IMR-90 (cell line): ENCODE data around the gene NTRK2. TPM values are rescaled to one million over a fixed set of nuclear protein-coding genes. Genes with fewer than 3 reads are reported as not detected.

Source experiments
- ATAC-seq: fragments of 200-7000 bp; cut with Tn5 transposase; 2 replicates; pipeline ENCODE4 v1.9.1; 2020; ENCODE audit warnings: low read depth, mild to moderate bottlenecking, moderate library complexity
- BruUV-seq: library from RNA; stranded (reverse); fragments of 400-500 nt; replicated peaks from 2 replicates; lab custom pipeline; 2021; lab: Mats Ljungman, UMichigan
- CTCF ChIA-PET: fragments of 300-600 bp; formaldehyde crosslinking; extraction: SDS; loops from one replicate; lab custom pipeline; 2021; ENCODE audit warnings: antibody characterized with exemption; lab: Yijun Ruan, JAX
- POLR2A ChIA-PET: fragments of 300-600 bp; sonication (Branson Sonifier 250); formaldehyde crosslinking; loops from one replicate; lab custom pipeline; 2022; ENCODE audit warnings: antibody characterized with exemption; ENCODE audit not compliant: unreplicated experiment; lab: Charles Lee
- DNase-seq: peaks from one replicate; pipeline ENCODE4 v3.0.0; 2013
- H2AFZ ChIP-seq: replicated peaks from 2 replicates; pipeline ENCODE3; 2013; ENCODE audit warnings: low read length, mild to moderate bottlenecking; ENCODE audit not compliant: poor library complexity
- H2AK5ac ChIP-seq: 2 replicates; pipeline ENCODE4 v1.6.1; 2013; ENCODE audit warnings: low read depth, low read length, inconsistent platforms
- H2AK9ac ChIP-seq: replicated peaks from 2 replicates; pipeline ENCODE3; 2013; ENCODE audit warnings: mild to moderate bottlenecking, low read depth, low read length, moderate library complexity; ENCODE audit not compliant: poor library complexity
- H2BK120ac ChIP-seq: 2 replicates; pipeline ENCODE4 v1.6.1; 2013; ENCODE audit warnings: low read depth, low read length, inconsistent platforms
- H2BK15ac ChIP-seq: 3 replicates; pipeline ENCODE4 v1.6.1; 2013; ENCODE audit warnings: low read depth, low read length, inconsistent platforms
- H2BK20ac ChIP-seq: 2 replicates; pipeline ENCODE4 v1.6.1; 2013; ENCODE audit warnings: low read depth, mild to moderate bottlenecking, inconsistent platforms, low read length, moderate library complexity
- H2BK5ac ChIP-seq: 2 replicates; pipeline ENCODE4 v1.6.1; 2013; ENCODE audit warnings: mild to moderate bottlenecking, low read depth, low read length, inconsistent platforms; ENCODE audit not compliant: poor library complexity, severe bottlenecking
- H3K14ac ChIP-seq: replicated peaks from 2 replicates; pipeline ENCODE4 v1.6.1; 2013; ENCODE audit warnings: low read depth, low read length, inconsistent platforms
- H3K18ac ChIP-seq: 2 replicates; pipeline ENCODE4 v1.6.1; 2013; ENCODE audit warnings: low read depth, low read length, control low read depth
- H3K23ac ChIP-seq: 2 replicates; pipeline ENCODE4 v1.6.1; 2013; ENCODE audit warnings: low read depth, low read length, inconsistent platforms
- H3K27ac ChIP-seq: 2 replicates; pipeline ENCODE4 v1.5.1; 2013; ENCODE audit warnings: mild to moderate bottlenecking, control low read depth, low read length; ENCODE audit not compliant: insufficient read depth
- H3K27me3 ChIP-seq: 2 replicates; pipeline ENCODE4 v1.6.1; 2013; ENCODE audit warnings: low read length; ENCODE audit not compliant: control insufficient read depth, insufficient read depth
- H3K36me3 ChIP-seq: 2 replicates; pipeline ENCODE4 v1.6.1; 2013; ENCODE audit warnings: low read length, mixed read lengths; ENCODE audit not compliant: control insufficient read depth, insufficient read depth
- H3K4ac ChIP-seq: 2 replicates; pipeline ENCODE4 v1.6.1; 2013; ENCODE audit warnings: low read depth, low read length, inconsistent platforms
- H3K4me1 ChIP-seq: 2 replicates; pipeline ENCODE4 v1.6.1; 2013; ENCODE audit warnings: low read length, mixed read lengths; ENCODE audit not compliant: control insufficient read depth, insufficient read depth
- H3K4me2 ChIP-seq: 2 replicates; pipeline ENCODE4 v1.6.1; 2013; ENCODE audit warnings: low read depth, mild to moderate bottlenecking, control low read depth, low read length, moderate library complexity
- H3K4me3 ChIP-seq: 2 replicates; pipeline ENCODE4 v1.5.1; 2013; ENCODE audit warnings: low read depth, mild to moderate bottlenecking, control low read depth, low read length, moderate library complexity; ENCODE audit not compliant: insufficient read depth
- H3K56ac ChIP-seq: 2 replicates; pipeline ENCODE4 v1.6.1; 2013; ENCODE audit warnings: low read length, inconsistent platforms; ENCODE audit not compliant: insufficient read depth; ENCODE audit errors: extremely low read depth
- H3K79me1 ChIP-seq, 2 experiments: 2 replicates each; pipeline ENCODE4 v1.6.1; 2013; ENCODE audit warnings: low read length in 2 of 2, inconsistent platforms in 1 of 2, low read depth in 1 of 2
- H3K9ac ChIP-seq: 2 replicates; pipeline ENCODE4 v1.6.1; 2013; ENCODE audit warnings: low read depth, low read length, control low read depth
- H3K9me1 ChIP-seq: 2 replicates; pipeline ENCODE4 v1.6.1; 2013; ENCODE audit warnings: low read length, inconsistent platforms; ENCODE audit not compliant: insufficient read depth
- H3K9me3 ChIP-seq: 2 replicates; pipeline ENCODE4 v1.6.1; 2013; ENCODE audit warnings: low read length; ENCODE audit not compliant: control insufficient read depth, insufficient read depth
- H4K20me1 ChIP-seq: 2 replicates; pipeline ENCODE4 v1.6.1; 2013; ENCODE audit warnings: low read length, inconsistent platforms; ENCODE audit not compliant: insufficient read depth
- H4K5ac ChIP-seq: 2 replicates; pipeline ENCODE4 v1.6.1; 2013; ENCODE audit warnings: mild to moderate bottlenecking, low read depth, low read length, control low read depth
- H4K8ac ChIP-seq, 2 experiments: 2 replicates each; pipeline ENCODE4 v1.6.1; 2013; ENCODE audit warnings: low read depth in 2 of 2, low read length in 2 of 2, control low read depth in 1 of 2, inconsistent platforms in 1 of 2
- H4K91ac ChIP-seq: 2 replicates; pipeline ENCODE4 v1.6.1; 2013; ENCODE audit warnings: low read depth, low read length, inconsistent platforms; ENCODE audit not compliant: insufficient read depth
- BHLHE40 ChIP-seq: fragments of 150-350 bp; IDR thresholded peaks from 2 replicates; pipeline ENCODE4 v1.6.1; 2016; ENCODE audit warnings: mild to moderate bottlenecking, low read depth, low read length
- MAFK ChIP-seq: IDR thresholded peaks from 2 replicates; pipeline ENCODE4 v1.6.1; 2012; ENCODE audit warnings: low read depth, low read length, improper control_type of control experiment
- MAZ ChIP-seq: IDR thresholded peaks from 2 replicates; pipeline ENCODE4 v1.6.1; 2012; ENCODE audit warnings: low read depth, mild to moderate bottlenecking, low read length, improper control_type of control experiment, moderate library complexity, borderline replicate concordance
- MXI1 ChIP-seq: IDR thresholded peaks from 2 replicates; pipeline ENCODE4 v1.6.1; 2012; ENCODE audit warnings: low read depth, mild to moderate bottlenecking, low read length, moderate library complexity, borderline replicate concordance
- POLR2A ChIP-seq: IDR thresholded peaks from 2 replicates; pipeline ENCODE4 v1.6.1; 2012; ENCODE audit warnings: mild to moderate bottlenecking, low read depth, low read length
- WGBS, 2 experiments: methylation state at CpG; one replicate each; pipeline versions ENCODE4 v1.1.5 to v1.1.7; 2013; ENCODE audit warnings: missing lambda C conversion rate in 2 of 2; ENCODE audit not compliant: insufficient read length in 1 of 2; ENCODE audit errors: extremely low coverage in 2 of 2; 5-methylcytosine and 5-hydroxymethylcytosine counted together
- dilution Hi-C: fragments of 300-500 bp; cut with HindIII; formaldehyde crosslinking; loops from one replicate; pipeline ENCODE4 v1.14.3; 2018; ENCODE audit warnings: low sequenced_read_pairs; ENCODE audit not compliant: unreplicated experiment
- in situ Hi-C: fragments of 300-500 bp; cut with MboI; formaldehyde crosslinking; loops from 3 replicates; pipeline ENCODE4 v1.14.3; 2019; ENCODE audit warnings: low sequenced_read_pairs, inconsistent platforms, mixed read lengths
- intact Hi-C: fragments of 100-400 bp; cut with micrococcal nuclease; formaldehyde crosslinking; loops from 2 replicates; pipeline ENCODE4 v1.10.0; 2022
- polyA plus RNA-seq, 3 experiments: library from polyadenylated mRNA; depleted of rRNA; stranded (reverse); fragments of >200 nt; gene quantifications; 2 replicates each; pipeline ENCODE4 v1.2.3, GENCODE V29; 2012; ENCODE audit warnings: low replicate concordance in 1 of 3
- total RNA-seq: library from RNA; depleted of rRNA; stranded (reverse); fragments of >200 nt; gene quantifications from 2 replicates; pipeline ENCODE4 v1.2.3, GENCODE V29; 2012
- TF ChIP-seq, protein P1 (sequence below): conservative IDR thresholded peaks from 2 replicates; pipeline ENCODE4 v1.5.1; 2012; ENCODE audit warnings: mild to moderate bottlenecking, low read depth, low read length, improper control_type of control experiment

NTRK2 gene
- total and polyA plus RNA-seq, 2 of the 4 experiments (the other 2 are of a cell fraction) = under 0.01 to 0.02 TPM

DNA sequence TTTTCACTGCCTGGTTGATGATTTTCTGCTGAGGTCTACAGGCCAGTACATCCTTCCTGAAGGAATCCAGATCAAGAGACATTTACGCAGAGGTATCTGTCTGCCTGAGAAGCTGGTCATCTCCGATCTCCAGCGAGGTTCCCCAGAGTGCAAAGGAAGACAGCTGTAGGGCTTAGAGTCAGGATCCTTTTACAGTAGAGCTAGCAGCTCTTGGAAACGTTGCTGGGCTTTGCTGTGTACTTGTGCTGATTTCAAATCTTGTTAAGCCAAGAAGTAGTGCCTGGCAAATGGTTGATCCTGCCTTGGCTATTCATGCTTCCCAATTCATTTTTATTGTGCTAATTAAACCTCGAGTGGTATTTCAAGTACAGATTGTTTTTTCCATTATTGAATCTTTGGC lies 48.9 kb downstream of the NTRK2 start:
- intact Hi-C loops = no loop called here
- no peaks in the 10 kb centered on the region for H3K27me3 ChIP-seq
- TF ChIP-seq POLR2A = no peak
- TF ChIP-seq, protein P1, sequence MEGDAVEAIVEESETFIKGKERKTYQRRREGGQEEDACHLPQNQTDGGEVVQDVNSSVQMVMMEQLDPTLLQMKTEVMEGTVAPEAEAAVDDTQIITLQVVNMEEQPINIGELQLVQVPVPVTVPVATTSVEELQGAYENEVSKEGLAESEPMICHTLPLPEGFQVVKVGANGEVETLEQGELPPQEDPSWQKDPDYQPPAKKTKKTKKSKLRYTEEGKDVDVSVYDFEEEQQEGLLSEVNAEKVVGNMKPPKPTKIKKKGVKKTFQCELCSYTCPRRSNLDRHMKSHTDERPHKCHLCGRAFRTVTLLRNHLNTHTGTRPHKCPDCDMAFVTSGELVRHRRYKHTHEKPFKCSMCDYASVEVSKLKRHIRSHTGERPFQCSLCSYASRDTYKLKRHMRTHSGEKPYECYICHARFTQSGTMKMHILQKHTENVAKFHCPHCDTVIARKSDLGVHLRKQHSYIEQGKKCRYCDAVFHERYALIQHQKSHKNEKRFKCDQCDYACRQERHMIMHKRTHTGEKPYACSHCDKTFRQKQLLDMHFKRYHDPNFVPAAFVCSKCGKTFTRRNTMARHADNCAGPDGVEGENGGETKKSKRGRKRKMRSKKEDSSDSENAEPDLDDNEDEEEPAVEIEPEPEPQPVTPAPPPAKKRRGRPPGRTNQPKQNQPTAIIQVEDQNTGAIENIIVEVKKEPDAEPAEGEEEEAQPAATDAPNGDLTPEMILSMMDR = no peak
- no peak for TF ChIP-seq MXI1
- TF ChIP-seq MAZ = no peak
- no peak for TF ChIP-seq MAFK
- no peak for TF ChIP-seq BHLHE40
- no peaks in the 10 kb centered on the region for H3K4me1 ChIP-seq
- no peak overlapping the region for H4K5ac ChIP-seq
- H3K9ac ChIP-seq = no peak overlapping the region
- H4K8ac ChIP-seq = no peak overlapping the region
- no peak overlapping the region for H3K4me2 ChIP-seq
- H3K56ac ChIP-seq = no peak overlapping the region
- H2AK9ac ChIP-seq = no peak overlapping the region
- in situ Hi-C loops = no loop called here
- no peak overlapping the region for H2AFZ ChIP-seq
- no peaks in the 10 kb centered on the region for H3K36me3 ChIP-seq
- H2BK120ac ChIP-seq = no peak overlapping the region
- H3K18ac ChIP-seq = no peak overlapping the region
- H4K20me1 ChIP-seq = no peaks in the 10 kb centered on the region
- no peak overlapping the region for H3K4me3 ChIP-seq
- DNase-seq (no peak), ATAC-seq (no peak)
- dilution Hi-C loops = no loop called here
- H2BK5ac ChIP-seq = no peak overlapping the region
- no peak overlapping the region for H3K14ac ChIP-seq
- H3K79me1 ChIP-seq = no peaks in the 10 kb centered on the region
- H2AK5ac ChIP-seq = no peak overlapping the region
- no peak overlapping the region for H2BK15ac ChIP-seq
- no peaks in the 10 kb centered on the region for H3K9me1 ChIP-seq
- H3K4ac ChIP-seq = no peak overlapping the region
- no TSS peak for BruUV-seq
- ChIA-PET POLR2A (no interaction called here), CTCF (no interaction called here)
- no peak overlapping the region for H3K23ac ChIP-seq
- no peak overlapping the region for H2BK20ac ChIP-seq
- 77% methylated on average over 3 of the region's 5 CpGs; no CpG with 5 or more reads in 1 of the 2 experiments for WGBS, 2 experiments
- H3K9me3 ChIP-seq = no peaks in the 10 kb centered on the region
- no peak overlapping the region for H4K91ac ChIP-seq
- H3K27ac ChIP-seq = no peak overlapping the region
